Measurements from ENCODE around the gene MEOX1.
"Not testable (repeated sequence)": the region's sequence is repeated elsewhere in the genome, so short reads cannot be mapped to it uniquely, and the experiment has no call there.

Gene MEOX1

GRCh38 chr17:43618276-43618675, 43.4 kb downstream of the MEOX1 start:
- no peak for DNase-seq (ENCODE audit: low read depth in 2 of 2)

DNA sequence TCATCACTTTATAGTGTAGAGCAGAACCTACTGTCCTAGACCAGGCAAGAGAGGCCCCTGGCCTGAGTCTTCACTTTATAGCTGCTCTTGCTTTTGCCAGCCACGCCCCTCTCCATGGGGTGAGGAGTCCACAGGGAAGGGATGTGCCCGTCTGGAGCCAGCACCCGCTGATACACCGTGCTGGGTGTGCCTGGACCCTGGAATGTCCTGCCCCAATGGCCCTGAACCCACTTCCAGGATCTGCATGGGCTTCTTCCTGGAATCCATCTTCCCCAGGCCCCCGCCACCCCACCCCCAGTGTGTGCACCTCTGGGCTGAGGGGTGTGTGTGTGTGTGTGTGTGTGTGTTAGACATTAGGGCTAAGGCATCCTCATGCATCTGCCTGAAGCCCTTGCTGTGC, 44.9 kb downstream of the MEOX1 start:
- no peak for DNase-seq (ENCODE audit: low read depth in 2 of 2)

DNA sequence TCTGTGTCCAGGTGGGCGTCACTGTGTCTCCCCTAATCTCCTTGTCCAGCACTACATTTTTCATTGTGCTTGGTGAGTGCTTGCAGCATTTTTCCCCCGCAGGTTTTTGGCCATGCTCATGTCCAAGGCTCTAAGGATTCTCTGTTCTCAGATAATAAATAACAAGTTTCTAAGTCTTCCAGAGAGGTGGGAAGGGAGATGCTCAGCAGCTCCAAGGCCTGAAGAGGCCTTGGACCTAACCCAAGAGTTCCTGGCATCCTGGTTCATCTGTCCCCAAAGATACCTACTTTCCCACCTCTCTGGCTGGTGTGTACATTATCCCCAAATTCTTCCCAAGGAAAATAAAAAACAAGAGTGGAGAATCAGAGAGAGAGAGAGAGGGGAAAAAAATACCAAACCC, 45.3 kb downstream of the MEOX1 start:
- DNase-seq (ENCODE audit: low read depth in 2 of 2) = no peak

GRCh38 chr17:43616029-43616351, 45.7 kb downstream of the MEOX1 start:
- no peak for DNase-seq (ENCODE audit: low read depth in 2 of 2)

DNA sequence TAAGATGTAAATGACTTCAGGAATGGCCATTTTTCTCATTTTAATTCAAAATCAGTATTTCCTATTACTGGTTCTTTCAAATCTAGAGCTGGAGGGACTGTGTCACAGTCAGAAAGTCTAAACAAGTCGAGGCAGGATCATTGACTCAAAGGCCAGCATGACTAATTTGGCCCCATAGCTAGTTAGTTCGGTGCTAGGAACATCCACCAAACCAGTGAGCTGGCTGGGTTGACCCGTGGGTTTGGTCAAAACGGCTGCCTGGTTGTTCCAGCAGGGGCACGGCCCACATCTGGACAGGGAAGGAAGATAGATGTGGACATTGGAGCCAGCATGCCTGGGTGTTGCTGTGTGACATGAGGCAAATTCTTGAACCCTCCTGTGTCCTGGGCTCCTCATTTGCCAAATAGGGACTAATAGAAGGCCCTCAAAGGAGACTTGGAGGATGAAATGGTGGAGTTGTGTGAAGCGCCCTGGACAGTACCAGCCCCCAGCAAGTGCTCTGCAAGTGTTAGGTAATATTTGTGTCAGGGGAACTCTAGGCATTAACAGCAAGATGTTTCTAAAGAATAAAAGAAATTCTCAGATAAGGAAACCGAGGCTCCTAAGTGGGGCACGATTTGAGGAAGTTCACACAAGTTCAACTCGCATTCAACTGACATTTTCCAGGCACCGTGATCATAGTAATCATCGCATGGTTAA, 46.2 kb downstream of the MEOX1 start:
- no peak for DNase-seq (ENCODE audit: low read depth in 2 of 2)

- DNase-seq (ENCODE audit: low read depth in 2 of 2) = no peak
Measured at GRCh38 chr17:43614561-43614960, 47.2 kb downstream of the MEOX1 start.

DNA sequence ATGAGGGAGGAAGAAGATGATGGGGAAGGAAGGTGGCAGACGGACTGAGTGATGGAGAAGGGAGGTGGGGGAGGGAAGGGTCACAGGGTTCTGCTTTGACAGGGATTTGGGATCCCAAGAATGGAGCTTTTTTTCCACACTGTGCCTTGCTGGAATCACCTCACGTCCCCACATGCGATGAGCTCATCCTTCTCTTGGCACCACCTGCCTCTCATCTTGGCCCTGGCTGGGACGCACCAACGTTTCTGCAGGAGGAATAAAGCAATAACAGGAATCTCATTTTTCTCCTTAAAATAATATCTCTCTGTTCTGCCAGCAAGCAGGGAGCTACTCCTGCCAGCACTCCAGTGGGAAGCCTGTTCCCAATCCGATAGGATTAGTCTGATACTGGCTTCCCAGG, 47.8 kb downstream of the MEOX1 start:
- DNase-seq (ENCODE audit: low read depth in 2 of 2) = no peak

- DNase-seq (ENCODE audit: low read depth in 2 of 2) = no peak
Measured at GRCh38 chr17:43612515-43612914, 49.2 kb downstream of the MEOX1 start.

GRCh38 chr17:43611230-43611969, 50.3 kb downstream of the MEOX1 start:
- DNase-seq (ENCODE audit: low read depth in 2 of 2) = no peak

GRCh38 chr17:43609613-43610385, 51.9 kb downstream of the MEOX1 start:
- no peak for DNase-seq (ENCODE audit: low read depth in 2 of 2)

GRCh38 chr17:43608313-43608712, 53.4 kb downstream of the MEOX1 start:
- no peak for DNase-seq (ENCODE audit: low read depth in 2 of 2)

- DNase-seq (ENCODE audit: low read depth in 2 of 2) = no peak
Measured at GRCh38 chr17:43604549-43604948, 57.2 kb downstream of the MEOX1 start.

- DNase-seq (ENCODE audit: low read depth in 2 of 2) = no peak
Measured at GRCh38 chr17:43603321-43603720, 58.4 kb downstream of the MEOX1 start.

DNA sequence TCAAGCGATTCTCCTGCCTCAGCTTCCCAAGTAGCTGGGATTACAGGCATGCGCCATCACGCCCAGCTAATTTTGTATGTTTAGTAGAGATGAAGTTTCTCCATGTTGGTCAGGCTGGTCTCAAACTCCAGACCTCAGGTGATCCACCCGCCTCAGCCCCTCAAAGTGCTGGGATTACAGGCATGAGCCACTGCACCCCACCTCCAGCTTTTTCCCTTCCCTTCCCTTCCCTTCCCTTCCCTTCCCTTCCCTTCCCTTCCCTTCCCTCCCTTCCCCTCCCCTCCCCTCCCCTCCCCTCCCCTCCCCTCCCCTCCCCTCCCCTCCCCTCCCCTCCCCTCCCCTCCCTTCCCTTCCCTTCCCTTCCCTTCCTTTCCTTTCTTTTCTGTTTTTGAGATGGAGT, 59.2 kb downstream of the MEOX1 start:
- DNase-seq (ENCODE audit: low read depth in 2 of 2) = not testable (repeated sequence)

- no peak for DNase-seq (ENCODE audit: low read depth in 2 of 2)
Measured at GRCh38 chr17:43601280-43602039, 60.3 kb downstream of the MEOX1 start.

DNA sequence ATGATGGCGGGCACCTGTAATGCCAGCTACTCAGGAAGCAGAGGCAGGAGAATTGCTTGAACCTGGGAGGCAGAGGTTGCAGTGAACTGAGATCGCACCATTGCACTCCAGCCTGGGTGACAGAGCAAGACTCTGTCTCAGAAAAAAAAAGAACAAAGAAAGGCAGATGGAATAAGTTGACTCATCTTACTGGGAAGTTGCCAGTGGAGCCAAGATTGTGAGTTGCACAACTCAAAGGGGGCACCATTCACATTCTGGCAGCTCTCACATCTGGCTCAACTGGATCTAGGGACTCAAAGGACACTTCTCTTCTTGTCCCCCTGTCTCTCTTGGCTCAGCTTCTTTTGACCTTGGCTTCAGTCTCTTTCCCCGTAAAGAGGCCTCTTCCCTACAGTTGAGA, 61.9 kb downstream of the MEOX1 start:
- no peak for DNase-seq (ENCODE audit: low read depth in 2 of 2)

- DNase-seq (ENCODE audit: low read depth in 2 of 2) = no peak
Measured at GRCh38 chr17:43599046-43599395, 62.7 kb downstream of the MEOX1 start.

GRCh38 chr17:43598357-43599045, 63.2 kb downstream of the MEOX1 start:
- DNase-seq (ENCODE audit: low read depth in 2 of 2) = no peak

GRCh38 chr17:43597624-43598356, 63.9 kb downstream of the MEOX1 start:
- no peak for DNase-seq (ENCODE audit: low read depth in 2 of 2)

DNA sequence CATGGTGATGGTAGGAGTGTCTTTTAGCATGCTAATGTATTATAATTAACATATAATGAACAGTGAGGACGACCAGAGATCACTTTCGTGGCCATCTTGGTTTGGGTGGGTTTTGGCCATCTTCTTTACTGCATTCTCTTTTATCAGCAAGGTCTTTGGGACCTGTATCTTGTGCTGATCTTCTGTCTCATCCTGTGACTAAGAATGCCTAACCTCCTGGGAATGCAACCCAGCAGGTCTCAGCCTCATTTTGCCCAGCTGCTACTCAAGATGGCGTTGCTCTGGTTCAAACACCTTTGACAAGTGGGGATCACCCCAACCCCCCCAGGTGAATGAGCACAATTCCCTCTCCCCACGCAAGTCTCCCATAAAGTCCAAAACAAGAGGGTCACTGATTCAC, 66.3 kb downstream of the MEOX1 start:
- no peak for DNase-seq (ENCODE audit: low read depth in 2 of 2)
